Measurements from ENCODE around the gene PRICKLE1. TPM values are rescaled to one million over a fixed set of nuclear protein-coding genes. Genes with fewer than 3 reads are reported as not detected.
A peak's percentile ranks its signal among the peaks of the same experiment; 100 is the strongest.

PRICKLE1 gene
- total and polyA plus RNA-seq, 2 of the 4 experiments (the other 2 are of a cell fraction), result 21.3 to 21.7 TPM

- BruUV-seq (replicated peaks), result no TSS peak
- Histone ChIP-seq H3K9me3 (ENCODE audit: control insufficient read depth, insufficient read depth, low read length) (no peaks in the 10 kb centered on the region), H3K36me3 (ENCODE audit: control insufficient read depth, insufficient read depth, low read length) (no peaks in the 10 kb centered on the region), H3K14ac (replicated peaks; ENCODE audit: low read depth, low read length) (no peak overlapping the region), H2BK15ac (ENCODE audit: low read depth, low read length) (no peak overlapping the region), H3K9ac (ENCODE audit: low read depth, low read length) (no peak overlapping the region), H4K20me1 (ENCODE audit: insufficient read depth, low read length) (no peaks in the 10 kb centered on the region; the same call in 1 of the 2 replicates), H2AK9ac (replicated peaks; ENCODE audit: low read depth, low read length, poor library complexity) (no peak overlapping the region), H4K8ac (ENCODE audit: low read depth in 2 of 2, low read length in 2 of 2) (no peak overlapping the region), H2AFZ (replicated peaks; ENCODE audit: low read length, poor library complexity) (no peak overlapping the region), H2AK5ac (ENCODE audit: low read depth, low read length) (no peak overlapping the region), H3K56ac (ENCODE audit: extremely low read depth, insufficient read depth, low read length) (no peak overlapping the region), H3K9me1 (ENCODE audit: insufficient read depth, low read length) (peaks cover 3% of the 10 kb centered on the region; the same call in 1 of the 2 replicates), H3K4me3 (ENCODE audit: insufficient read depth, low read depth, low read length) (no peak overlapping the region), H4K5ac (ENCODE audit: low read depth, low read length) (no peak overlapping the region), H3K23ac (ENCODE audit: low read depth, low read length) (no peak overlapping the region), H2BK5ac (ENCODE audit: low read depth, low read length, poor library complexity, severe bottlenecking) (no peak overlapping the region), H2BK20ac (ENCODE audit: low read depth, low read length) (no peak overlapping the region), H3K4ac (ENCODE audit: low read depth, low read length) (no peak overlapping the region), H2BK120ac (ENCODE audit: low read depth, low read length) (peak overlapping the region; percentile 25; the same call in 1 of the 2 replicates), H3K18ac (ENCODE audit: low read depth, low read length) (no peak overlapping the region), H3K79me1 (ENCODE audit: low read depth in 1 of 2, low read length in 2 of 2) (peaks cover 7 to 33% of the 10 kb centered on the region in 2 experiments; a peak in 2 of 4 replicates), H3K4me1 (ENCODE audit: control insufficient read depth, insufficient read depth, low read length) (peaks cover 2% of the 10 kb centered on the region; the same call in 1 of the 2 replicates), H4K91ac (ENCODE audit: insufficient read depth, low read depth, low read length) (no peak overlapping the region), H3K27me3 (ENCODE audit: control insufficient read depth, insufficient read depth, low read length) (no peaks in the 10 kb centered on the region), H3K4me2 (ENCODE audit: low read depth, low read length) (peak overlapping the region; percentile 53; the same call in 1 of the 2 replicates), H3K27ac (ENCODE audit: insufficient read depth, low read length) (no peak overlapping the region)
- intact Hi-C loops (cut with micrococcal nuclease) (loop anchor here (5.0 kb wide), 3 partner anchors 102 to 353 kb away; partner anchors contain the start of gene PRICKLE1), in situ Hi-C loops (cut with MboI; ENCODE audit: low sequenced_read_pairs) (loop anchor here (5.0 kb wide), 2 partner anchors 792 to 852 kb away; no protein-coding TSS in a partner anchor), dilution Hi-C loops (cut with HindIII; ENCODE audit: low sequenced_read_pairs, unreplicated experiment) (no loop called here)
- peak; percentile 33 for DNase-seq
- CTCF ChIA-PET, result interaction anchor here (0.6 to 4.0 kb wide), 4 partner anchors 18 to 852 kb away, joined by 3 to 22 read pairs (median 4); no protein-coding TSS in a partner anchor
- TF ChIP-seq MXI1 (IDR thresholded peaks at IDR 0.05; ENCODE audit: borderline replicate concordance, low read depth, low read length) (no peak), NFE2L2 (IDR thresholded peaks at IDR 0.05; ENCODE audit: low read depth, low read length) (no peak), MAZ (IDR thresholded peaks at IDR 0.05; ENCODE audit: borderline replicate concordance, low read depth, low read length) (no peak), CHD1 (IDR thresholded peaks at IDR 0.05; ENCODE audit: low read depth, low read length) (no peak), BHLHE40 (IDR thresholded peaks at IDR 0.05; ENCODE audit: low read depth, low read length) (no peak), CEBPB (IDR thresholded peaks at IDR 0.05; ENCODE audit: low read depth, low read length) (no peak), USF2 (IDR thresholded peaks at IDR 0.05; ENCODE audit: low read depth, low read length) (no peak), SMC3 (IDR thresholded peaks at IDR 0.05; ENCODE audit: low read depth, low read length) (no peak), RAD21 (IDR thresholded peaks at IDR 0.05; ENCODE audit: low read length) (no peak), RCOR1 (IDR thresholded peaks at IDR 0.05; ENCODE audit: insufficient replicate concordance, low read length) (no peak), FOS (IDR thresholded peaks at IDR 0.05; ENCODE audit: low read depth, low read length) (no peak), POLR2A (IDR thresholded peaks at IDR 0.05; ENCODE audit: low read depth, low read length) (no peak), CTCF (conservative IDR thresholded peaks at IDR 0.05; ENCODE audit: low read depth, low read length) (no peak), MAFK (IDR thresholded peaks at IDR 0.05; ENCODE audit: low read depth, low read length) (no peak), RFX5 (IDR thresholded peaks at IDR 0.05; ENCODE audit: low read depth, low read length) (no peak), ELK1 (IDR thresholded peaks at IDR 0.05; ENCODE audit: borderline replicate concordance, low read depth, low read length) (no peak)
- POLR2A ChIA-PET (ENCODE audit: unreplicated experiment), result interaction anchor here (0.6 to 0.7 kb wide), 2 partner anchors 11 to 1414 kb away, joined by 3 to 4 read pairs; no protein-coding TSS in a partner anchor
- no CpG with 5 or more reads among the region's 3 CpGs for WGBS, 2 experiments (ENCODE audit: extremely low coverage in 2 of 2, insufficient read length in 1 of 2)
- no peak for ATAC-seq (ENCODE audit: low read depth)
Observed at GRCh38 chr12:42484996-42485395, 104.5 kb downstream of the PRICKLE1 start.
